ENCODE results near the gene NEDD4L.

- TF ChIP-seq CTCF (IDR thresholded peaks at IDR 0.05; ENCODE audit: low read depth, low read length) (no peak), MYC (IDR thresholded peaks at IDR 0.05; ENCODE audit: low read depth, low read length) (no peak), POLR2A (IDR thresholded peaks at IDR 0.05; ENCODE audit: extremely low read depth, insufficient read length) (no peak), MAX (IDR thresholded peaks at IDR 0.05; ENCODE audit: low read depth, low read length) (no peak)
Measured at GRCh38 chr18:58060254-58060653, 16.2 kb downstream of the NEDD4L start.
